ENCODE data around the gene SLC28A3. TPM values are rescaled to one million over a fixed set of nuclear protein-coding genes. Genes with fewer than 3 reads are reported as not detected.

Gene SLC28A3
- total RNA-seq, 1 experiment from 2014 or later = not detected

GRCh38 chr9:84264307-84265029 lies 76.1 kb downstream of the SLC28A3 start:
- no peak for DNase-seq (ENCODE audit: low spot score)
- no TSS peak for BruUV-seq (replicated peaks)
- H3K36me3 ChIP-seq (ENCODE audit: insufficient read depth, low read length, poor library complexity, severe bottlenecking) = no peaks in the 10 kb centered on the region
- ChIA-PET POLR2A (ENCODE audit: low non-redundant PET) (interaction anchor here (0.5 to 0.6 kb wide), 2 partner anchors 327 to 329 kb away, joined by 3 read pairs; no protein-coding TSS in a partner anchor), CTCF (no interaction called here)
- H3K27me3 ChIP-seq (replicated peaks; ENCODE audit: insufficient read depth, low read depth, low read length, poor library complexity) = no peaks in the 10 kb centered on the region
- no peak overlapping the region for H3K27ac ChIP-seq (ENCODE audit: low read depth, low read length, poor library complexity, severe bottlenecking)
- no peaks in the 10 kb centered on the region for H3K4me1 ChIP-seq (ENCODE audit: insufficient read depth, low read length, poor library complexity, severe bottlenecking)
- H3K4me3 ChIP-seq (ENCODE audit: low read depth, low read length, poor library complexity, severe bottlenecking) = no peak overlapping the region
- no peaks in the 10 kb centered on the region for H3K9me3 ChIP-seq (ENCODE audit: low read depth, low read length, poor library complexity, severe bottlenecking)
- intact Hi-C loops (cut with micrococcal nuclease; ENCODE audit: unreplicated experiment) = loop anchor here (5.0 kb wide), 1 partner anchor 642 kb away; the partner anchor contains the start of gene IDNK
- TF ChIP-seq CTCF (conservative IDR thresholded peaks at IDR 0.05; ENCODE audit: low read depth, low read length) (no peak), EZH2 (IDR thresholded peaks at IDR 0.05; ENCODE audit: borderline replicate concordance, low read depth, low read length, poor library complexity, severe bottlenecking) (no peak)

GRCh38 chr9:84261070-84261746 lies 79.3 kb downstream of the SLC28A3 start:
- intact Hi-C loops (cut with micrococcal nuclease; ENCODE audit: unreplicated experiment) = loop anchor here (1.0 to 5.0 kb wide), 2 partner anchors 323 to 639 kb away; partner anchors contain the start of gene IDNK
- ChIA-PET CTCF (interaction anchor here (0.6 to 0.9 kb wide), 2 partner anchors 321 to 324 kb away, joined by 3 to 4 read pairs; no protein-coding TSS in a partner anchor), POLR2A (ENCODE audit: low non-redundant PET) (no interaction called here)
- no peaks in the 10 kb centered on the region for H3K4me1 ChIP-seq (ENCODE audit: insufficient read depth, low read length, poor library complexity, severe bottlenecking)
- no peaks in the 10 kb centered on the region for H3K27me3 ChIP-seq (replicated peaks; ENCODE audit: insufficient read depth, low read depth, low read length, poor library complexity)
- no peak for TF ChIP-seq EZH2 (IDR thresholded peaks at IDR 0.05; ENCODE audit: borderline replicate concordance, low read depth, low read length, poor library complexity, severe bottlenecking)
- TF ChIP-seq CTCF (conservative IDR thresholded peaks at IDR 0.05; ENCODE audit: low read depth, low read length) = peak; percentile 87
- BruUV-seq (replicated peaks) = no TSS peak
- DNase-seq (ENCODE audit: low spot score) = peak; percentile 82
- no peak overlapping the region for H3K27ac ChIP-seq (ENCODE audit: low read depth, low read length, poor library complexity, severe bottlenecking)
- no peaks in the 10 kb centered on the region for H3K9me3 ChIP-seq (ENCODE audit: low read depth, low read length, poor library complexity, severe bottlenecking)
- no peaks in the 10 kb centered on the region for H3K36me3 ChIP-seq (ENCODE audit: insufficient read depth, low read length, poor library complexity, severe bottlenecking)
- H3K4me3 ChIP-seq (ENCODE audit: low read depth, low read length, poor library complexity, severe bottlenecking) = no peak overlapping the region

- Histone ChIP-seq H3K9me3 (ENCODE audit: low read depth, low read length, poor library complexity, severe bottlenecking) (no peaks in the 10 kb centered on the region), H3K27me3 (replicated peaks; ENCODE audit: insufficient read depth, low read depth, low read length, poor library complexity) (peaks cover 3% of the 10 kb centered on the region), H3K4me1 (ENCODE audit: insufficient read depth, low read length, poor library complexity, severe bottlenecking) (no peaks in the 10 kb centered on the region), H3K4me3 (ENCODE audit: low read depth, low read length, poor library complexity, severe bottlenecking) (no peak overlapping the region), H3K27ac (ENCODE audit: low read depth, low read length, poor library complexity, severe bottlenecking) (no peak overlapping the region), H3K36me3 (ENCODE audit: insufficient read depth, low read length, poor library complexity, severe bottlenecking) (no peaks in the 10 kb centered on the region)
- no TSS peak for BruUV-seq (replicated peaks)
- ChIA-PET POLR2A (ENCODE audit: low non-redundant PET) (no interaction called here), CTCF (no interaction called here)
- no peak for TF ChIP-seq EZH2 (IDR thresholded peaks at IDR 0.05; ENCODE audit: borderline replicate concordance, low read depth, low read length, poor library complexity, severe bottlenecking)
- TF ChIP-seq CTCF (conservative IDR thresholded peaks at IDR 0.05; ENCODE audit: low read depth, low read length) = no peak
- no peak for DNase-seq (ENCODE audit: low spot score)
- intact Hi-C loops (cut with micrococcal nuclease; ENCODE audit: unreplicated experiment) = no loop called here
Observed at GRCh38 chr9:84258371-84258770, 82.2 kb downstream of the SLC28A3 start.
